GM21737 (cell line): ENCODE measurements around the gene STX4.
"Not testable (repeated sequence)": the region's sequence is repeated elsewhere in the genome, so short reads cannot be mapped to it uniquely, and the experiment has no call there.

Experiments
- ATAC-seq: cut with Tn5 transposase; IDR thresholded peaks from one replicate; pipeline ENCODE4 v1.9.1; 2021; ENCODE audit warnings: mild to moderate bottlenecking, moderate library complexity; ENCODE audit not compliant: unreplicated experiment

The STX4 gene

DNA sequence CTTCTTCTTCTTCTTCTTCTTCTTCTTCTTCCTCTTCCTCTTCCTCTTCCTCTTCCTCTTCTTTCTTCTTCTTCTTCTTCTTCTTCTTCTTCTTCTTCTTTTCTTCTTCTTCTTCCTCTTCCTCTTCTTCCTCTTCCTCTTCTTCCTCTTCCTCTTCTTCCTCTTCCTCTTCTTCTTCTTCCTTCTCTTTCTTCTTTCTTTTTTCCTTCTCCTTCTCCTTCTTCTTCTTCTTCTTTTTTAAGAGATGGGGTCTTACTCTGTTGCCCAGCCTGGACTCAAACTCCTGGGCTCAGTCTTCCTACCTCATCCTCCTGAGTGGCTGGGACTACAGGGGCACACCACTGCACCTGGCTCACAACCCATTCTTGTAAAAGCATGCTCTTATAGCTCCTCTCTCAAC, 20.1 kb upstream of the STX4 start:
- ATAC-seq = not testable (repeated sequence)

DNA sequence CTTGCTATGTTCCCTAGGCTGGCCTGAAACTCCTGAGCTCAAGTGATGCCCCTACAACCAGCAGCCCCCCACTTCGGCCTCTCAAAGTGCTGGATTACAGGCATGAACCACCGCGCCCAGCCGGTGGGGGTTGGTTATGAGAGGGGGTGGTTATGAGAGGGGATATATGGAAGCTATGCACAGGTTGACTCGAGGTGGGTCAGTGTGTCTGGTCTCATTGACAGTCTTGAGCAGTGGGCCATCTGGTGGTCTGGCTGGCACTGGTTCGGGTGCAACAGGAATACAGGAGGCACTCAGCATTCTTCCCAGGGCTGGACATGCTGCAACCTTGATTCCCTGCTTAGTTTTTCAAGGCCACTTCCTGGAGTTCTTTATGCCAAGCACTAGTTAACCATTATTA, 17.3 kb upstream of the STX4 start:
- no peak for ATAC-seq

DNA sequence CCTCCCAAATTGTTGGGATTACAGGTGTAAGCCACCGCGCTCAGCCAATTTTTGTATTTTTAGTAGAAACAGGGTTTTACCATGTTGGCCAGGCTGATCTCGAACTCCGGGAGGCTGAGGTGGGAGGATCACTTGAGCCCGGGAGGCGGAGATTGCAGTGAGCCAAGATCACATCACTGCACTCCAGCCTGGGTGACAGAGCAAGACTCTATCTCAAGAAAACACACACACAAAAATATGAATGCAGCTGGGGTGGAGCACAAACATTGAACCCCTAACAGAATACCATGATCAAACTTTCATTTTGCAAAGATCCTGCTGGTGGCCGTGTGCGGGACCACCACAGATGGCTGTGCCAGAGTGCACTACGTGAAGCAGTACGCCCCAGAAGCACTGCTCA, 15.6 kb upstream of the STX4 start:
- not testable (repeated sequence) for ATAC-seq

DNA sequence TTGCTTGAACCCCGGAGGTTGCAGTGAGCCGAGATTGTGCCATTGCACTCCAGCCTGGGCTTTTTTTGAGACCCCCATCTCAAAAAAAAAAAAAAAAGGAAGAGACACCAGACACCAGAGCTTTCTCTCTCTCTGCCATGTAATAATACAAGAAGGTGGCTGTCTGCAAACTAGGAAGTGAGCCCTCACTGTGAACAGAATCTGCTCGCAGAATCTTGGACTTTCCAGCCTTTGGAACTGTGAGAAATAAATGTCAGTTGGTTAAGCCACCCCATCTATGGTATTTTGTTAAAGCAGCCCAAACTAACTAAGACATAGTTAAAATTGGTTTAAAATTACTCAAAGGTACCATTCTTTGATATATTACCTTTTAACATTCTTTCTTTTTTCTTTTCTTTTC, 12.8 kb upstream of the STX4 start:
- no peak for ATAC-seq

DNA sequence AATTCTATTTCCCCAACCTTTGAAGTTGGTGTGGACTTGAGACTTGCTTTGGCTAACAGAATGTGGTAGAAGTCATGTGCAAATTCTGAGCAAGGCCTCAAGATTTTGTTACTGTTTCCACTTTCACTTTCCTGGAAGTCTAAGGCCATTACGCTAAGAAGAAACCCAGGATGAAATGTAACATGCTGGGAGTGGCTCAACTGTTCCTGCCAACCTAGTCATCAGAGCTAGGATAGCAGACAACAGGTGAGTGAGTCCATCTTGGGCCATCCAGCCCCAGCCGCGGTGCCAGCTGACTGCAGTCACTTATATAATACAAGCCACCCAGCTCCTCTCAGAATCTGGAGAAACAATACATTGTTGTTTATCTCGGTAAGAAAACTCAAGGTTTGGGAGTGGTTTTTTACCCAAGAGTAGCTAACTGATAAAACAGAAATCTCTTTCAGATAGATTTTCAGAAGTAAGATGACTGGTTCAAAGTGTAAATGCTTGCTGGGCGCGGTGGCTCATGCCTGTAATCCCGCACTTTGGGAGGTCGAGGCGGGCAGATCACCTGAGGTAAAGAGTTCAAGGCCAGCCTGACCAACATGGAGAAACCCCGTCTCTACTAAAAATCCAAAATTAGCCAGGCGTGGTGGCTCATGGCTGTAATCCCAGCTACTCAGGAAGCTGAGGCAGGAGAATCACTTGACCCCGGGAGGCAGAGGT, 10.7 kb upstream of the STX4 start:
- no peak for ATAC-seq

DNA sequence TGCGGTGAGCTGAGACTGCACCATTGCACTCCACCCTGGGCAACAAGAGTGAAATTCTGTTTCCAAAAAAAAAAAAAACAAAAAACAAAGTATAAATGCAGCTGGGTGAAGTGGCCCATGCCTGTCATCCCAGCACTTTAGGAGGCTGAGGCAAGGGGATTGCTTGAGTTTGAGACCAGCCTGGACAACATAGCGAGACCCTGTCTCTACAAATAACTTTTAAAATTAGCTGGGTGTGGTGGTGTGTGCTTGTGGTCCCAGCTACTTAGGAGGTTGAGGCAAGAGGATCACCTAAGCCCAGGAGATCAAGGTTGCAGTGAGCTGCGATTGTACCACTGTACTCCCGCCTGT, 10.1 kb upstream of the STX4 start:
- no peak for ATAC-seq

DNA sequence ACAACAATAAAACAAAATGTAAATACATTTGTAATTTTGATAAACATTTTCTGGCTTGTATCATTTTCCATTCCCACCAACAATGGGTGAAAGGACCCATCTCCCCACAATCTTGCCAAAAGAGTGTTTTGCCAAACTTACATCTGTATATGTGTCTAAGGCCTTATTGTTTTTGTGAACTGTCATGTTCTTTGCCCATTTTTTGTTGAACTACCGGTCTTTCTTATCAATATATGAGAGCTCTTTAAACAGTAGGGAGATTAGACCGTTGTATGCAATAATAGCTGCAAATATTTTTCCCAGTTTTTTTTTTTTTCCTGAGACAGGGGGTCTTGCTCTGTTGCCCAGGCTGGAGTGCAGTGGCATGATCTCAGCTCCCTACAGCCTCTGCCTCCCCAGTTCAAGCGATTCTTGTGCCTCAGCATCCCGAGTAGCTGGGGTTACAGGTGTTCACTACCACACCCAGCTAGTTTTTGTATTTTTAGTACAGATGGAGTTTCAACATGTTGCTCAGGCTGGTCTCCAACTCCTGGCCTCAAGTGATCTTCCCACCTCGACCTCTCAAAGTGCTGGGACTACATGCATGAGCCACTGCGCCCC, 9.6 kb upstream of the STX4 start:
- no peak for ATAC-seq

DNA sequence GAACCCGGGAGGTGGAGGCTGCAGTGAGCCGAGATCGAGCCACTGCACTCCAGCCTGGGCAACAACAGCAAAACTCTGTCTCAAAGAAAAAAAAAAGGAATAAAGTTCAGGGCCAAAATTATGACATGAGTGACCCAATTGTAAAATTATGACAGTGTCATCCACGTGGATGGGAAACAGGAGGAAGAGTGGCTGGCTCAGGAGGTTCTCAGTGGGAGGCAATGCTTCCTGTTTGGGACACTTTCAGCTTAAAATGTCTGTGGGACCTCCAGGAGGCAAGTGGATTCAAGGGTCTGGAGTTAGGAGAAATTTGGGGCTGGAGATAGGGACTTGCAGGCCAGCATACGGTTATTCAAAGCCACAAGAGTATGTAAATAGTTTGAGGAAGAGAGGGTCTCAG, 8.0 kb upstream of the STX4 start:
- no peak for ATAC-seq

DNA sequence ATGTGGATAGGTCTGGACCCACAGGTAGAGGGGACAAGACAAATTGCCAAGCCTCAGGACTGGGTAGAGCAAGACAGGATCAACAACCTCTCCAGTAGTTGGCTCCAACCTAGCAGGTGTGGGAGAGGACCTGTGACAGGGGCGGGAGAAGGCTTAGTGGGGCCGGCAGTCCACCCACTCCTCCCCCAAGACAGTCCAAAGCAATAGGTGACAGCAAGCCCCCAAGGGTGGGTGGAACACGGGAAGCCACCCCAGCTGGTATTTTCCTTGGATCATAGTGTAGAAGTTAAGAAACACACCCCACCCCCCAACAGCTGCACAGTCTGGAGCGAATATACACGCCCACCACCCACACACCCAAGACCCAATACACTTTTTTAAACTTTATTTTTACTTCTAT, 4.1 kb upstream of the STX4 start:
- ATAC-seq = no peak

DNA sequence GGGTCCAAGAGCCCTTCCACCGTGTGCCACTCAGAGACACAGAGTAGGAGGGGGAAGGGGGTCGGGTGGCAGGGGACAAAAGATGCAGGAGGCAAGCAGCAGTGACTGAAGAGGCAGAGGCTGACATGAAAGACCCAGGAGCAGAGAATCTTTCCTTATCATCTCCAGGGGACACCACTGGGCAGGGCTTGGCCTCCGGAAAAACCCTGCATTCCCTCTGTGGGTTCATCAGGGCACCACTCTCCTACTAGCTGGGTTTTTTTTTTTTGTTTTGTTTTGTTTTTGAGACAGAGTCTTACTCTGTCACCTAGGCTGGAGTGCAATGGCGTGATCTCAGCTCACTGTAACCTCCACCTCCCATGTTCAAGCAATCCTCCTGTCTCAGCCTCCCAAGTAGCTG, 2.1 kb upstream of the STX4 start:
- no peak for ATAC-seq

DNA sequence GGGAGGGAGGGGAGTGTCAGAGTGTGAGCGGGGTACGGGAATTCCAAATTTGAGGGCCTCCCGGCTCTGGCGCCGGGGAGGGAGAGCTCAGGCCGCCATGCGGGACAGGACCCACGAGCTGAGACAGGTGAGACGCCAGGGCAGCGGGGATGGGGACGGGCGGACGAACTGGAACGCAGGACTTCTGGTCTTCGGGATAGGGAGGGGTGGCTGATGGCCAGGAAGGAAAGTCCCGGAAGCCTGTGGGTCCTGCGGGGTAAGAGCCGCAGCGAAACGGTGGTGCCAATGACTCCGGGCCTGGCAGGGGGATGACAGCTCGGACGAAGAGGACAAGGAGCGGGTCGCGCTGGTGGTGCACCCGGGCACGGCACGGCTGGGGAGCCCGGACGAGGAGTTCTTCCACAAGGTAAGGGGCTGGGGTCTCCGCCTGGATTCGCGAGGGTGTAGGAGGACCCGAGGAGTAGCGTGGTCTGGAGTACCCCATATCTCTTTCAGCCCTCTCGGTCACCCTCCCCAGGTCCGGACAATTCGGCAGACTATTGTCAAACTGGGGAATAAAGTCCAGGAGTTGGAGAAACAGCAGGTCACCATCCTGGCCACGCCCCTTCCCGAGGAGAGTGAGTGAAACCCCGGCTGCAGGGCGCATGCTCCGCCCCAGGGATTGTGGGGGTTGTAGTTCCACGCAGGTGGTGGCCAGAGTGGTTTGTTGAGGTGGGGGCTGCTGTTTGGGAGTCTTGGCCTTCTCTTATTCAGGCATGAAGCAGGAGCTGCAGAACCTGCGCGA, 543 bp downstream of the STX4 start:
- peak; percentile 43 for ATAC-seq

DNA sequence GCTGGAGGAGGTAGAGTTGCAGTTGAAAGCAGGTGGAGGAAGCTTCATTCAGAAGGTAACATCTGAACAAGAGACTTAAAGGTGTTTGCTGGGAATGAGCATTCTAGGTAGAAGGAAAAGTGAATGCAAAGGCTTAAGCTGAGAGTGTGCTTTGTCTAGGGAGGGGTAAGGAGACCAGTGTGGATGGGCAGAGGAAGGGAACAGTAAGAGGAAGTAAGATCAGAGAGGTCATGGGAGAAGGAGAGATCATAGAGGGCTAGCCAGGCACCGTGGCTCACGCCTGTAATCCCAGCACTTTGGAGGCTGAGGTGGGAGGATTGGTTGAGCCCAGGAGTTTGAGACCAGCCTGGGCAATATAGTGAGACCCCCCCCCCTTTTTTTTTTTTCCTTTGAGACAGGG, 3.3 kb downstream of the STX4 start:
- ATAC-seq = no peak

DNA sequence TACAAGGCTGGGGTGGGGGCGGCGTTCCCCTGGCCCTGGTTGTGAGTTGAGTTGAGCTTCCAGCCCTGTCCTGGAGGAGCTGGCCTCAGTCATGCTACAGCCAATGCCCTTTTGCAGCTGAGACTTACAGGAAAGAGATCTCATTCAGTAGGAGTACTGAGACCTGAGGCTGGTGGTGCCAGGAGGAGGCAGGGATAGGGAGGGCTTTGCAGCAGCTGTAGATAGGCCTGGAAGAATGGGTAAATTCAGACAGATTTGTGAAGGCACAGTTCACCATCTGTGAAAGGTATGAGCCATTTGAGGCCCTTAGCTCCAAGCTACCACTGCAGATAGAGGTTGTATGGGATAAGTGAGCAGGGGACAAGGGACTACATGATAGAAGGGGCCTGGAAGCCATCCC, 5.6 kb downstream of the STX4 start:
- ATAC-seq = no peak

DNA sequence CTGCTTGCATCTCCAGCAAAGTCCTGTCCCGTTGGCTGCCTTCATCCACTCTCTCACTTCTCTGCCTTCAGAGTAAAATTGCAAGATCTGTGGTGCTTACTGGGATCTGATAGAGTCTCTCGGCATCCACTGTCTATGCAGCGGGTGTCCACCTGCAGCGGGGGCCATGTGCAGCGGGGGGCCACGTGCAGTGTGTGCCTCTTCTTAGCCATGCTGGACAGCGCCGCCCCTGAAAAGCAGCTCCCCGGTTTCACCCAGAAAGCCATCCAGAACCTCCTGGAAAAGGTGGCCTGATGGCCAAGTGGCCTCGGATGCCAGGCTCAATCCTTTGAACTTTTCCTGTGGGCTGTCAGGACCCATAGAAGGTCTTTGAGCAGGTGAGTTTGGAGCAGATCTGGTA, 9.5 kb downstream of the STX4 start:
- ATAC-seq = no peak

DNA sequence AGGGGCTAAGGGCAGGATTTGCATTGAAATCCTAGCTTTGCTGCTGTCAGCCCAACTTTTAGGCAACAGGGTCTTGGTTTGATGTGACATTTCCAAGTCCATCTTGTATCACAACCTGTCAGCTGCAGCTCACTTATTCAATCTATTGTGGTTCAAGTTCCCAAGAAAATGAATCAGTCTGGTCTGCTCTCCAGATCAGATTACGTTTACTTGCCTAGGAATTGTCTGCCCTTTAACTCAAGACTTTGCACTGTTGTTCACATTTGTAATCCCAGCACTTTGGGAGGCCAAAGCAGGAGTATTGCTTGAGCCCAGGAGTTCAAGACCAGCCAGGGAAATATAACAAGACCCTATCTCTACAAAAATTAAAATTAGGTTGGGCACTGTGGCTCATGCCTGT, 10.0 kb downstream of the STX4 start:
- ATAC-seq = no peak

DNA sequence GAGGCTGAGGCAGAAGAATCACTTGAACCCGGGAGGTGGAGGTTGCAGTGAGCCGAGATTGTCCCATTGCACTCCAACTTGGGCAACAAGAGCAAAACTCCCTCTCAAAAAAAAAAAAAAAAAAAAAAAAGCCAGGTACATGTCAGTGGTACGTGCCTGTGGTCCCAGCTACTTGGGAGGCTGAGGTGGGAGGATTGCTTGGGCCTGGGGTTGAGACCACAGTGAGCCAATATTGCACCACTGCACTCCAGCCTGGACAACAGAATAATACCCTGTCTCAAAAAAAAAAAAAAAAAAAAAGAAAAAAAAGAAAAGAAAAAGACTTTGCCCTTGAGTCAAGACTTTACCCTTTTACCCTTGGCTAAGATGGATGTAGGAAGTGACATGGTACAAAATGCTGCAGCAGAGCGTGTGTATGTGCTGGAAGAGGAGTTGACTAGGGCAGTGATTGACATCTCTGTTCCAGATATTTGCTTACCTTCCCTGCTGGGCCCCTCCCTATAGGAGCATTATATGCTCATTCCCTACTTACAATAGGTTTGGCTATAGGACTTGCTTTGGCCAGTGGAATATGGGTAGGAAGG, 10.6 kb downstream of the STX4 start:
- no peak for ATAC-seq

DNA sequence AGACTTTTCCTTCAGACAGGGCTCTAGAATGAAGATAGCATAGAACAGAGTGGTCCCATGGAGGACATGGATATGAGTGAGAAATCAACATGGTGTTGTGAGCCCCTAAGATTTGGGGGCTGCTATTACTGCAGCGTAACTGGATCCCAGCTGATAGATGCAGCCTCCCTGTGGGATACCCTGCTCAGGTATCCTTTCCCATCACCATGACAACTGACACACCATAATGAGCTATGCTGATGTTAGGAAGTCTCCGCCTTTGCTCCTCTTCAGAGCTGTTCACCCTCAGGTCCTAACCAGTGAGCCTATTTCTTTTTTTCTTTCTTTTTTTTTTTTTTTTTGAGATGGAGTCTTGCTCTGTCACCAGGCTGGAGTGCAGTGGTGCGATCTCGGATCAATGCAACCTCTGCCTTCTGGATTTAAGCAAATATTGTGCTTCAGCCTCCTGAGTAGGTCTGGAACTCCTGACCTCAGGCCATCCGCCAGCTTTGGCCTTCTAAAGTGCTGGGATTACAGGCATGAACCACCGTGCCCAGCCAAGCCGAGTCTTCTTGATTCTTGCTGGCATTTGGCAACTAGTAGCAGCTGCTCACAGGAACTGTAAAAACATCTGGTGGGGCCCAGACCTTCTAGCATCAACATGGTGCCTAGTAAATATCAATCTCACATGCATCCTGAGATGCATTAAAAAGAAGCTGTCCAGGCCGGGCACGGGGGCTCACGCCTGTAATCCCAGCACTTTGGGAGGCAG, 17.1 kb downstream of the STX4 start:
- no peak for ATAC-seq

DNA sequence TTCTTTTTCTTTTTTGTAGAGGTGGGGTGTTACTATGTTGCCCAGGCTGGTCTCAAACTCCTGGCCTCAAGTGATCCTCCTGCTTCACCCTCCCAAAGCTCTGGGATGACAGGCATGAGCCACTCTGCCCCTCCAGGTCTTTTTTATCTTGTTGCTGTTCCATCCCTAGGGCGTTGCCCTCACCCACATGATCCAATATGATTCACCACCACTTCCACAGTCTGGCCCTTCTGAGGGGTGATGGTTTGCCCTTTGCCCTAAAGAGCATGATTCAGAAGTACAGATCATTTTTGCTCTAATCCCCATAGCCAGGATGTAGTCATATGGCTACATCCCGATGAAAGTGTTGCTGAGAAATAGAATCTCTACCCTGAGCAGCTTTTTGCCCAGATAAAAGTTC, 18.8 kb downstream of the STX4 start:
- ATAC-seq = no peak

DNA sequence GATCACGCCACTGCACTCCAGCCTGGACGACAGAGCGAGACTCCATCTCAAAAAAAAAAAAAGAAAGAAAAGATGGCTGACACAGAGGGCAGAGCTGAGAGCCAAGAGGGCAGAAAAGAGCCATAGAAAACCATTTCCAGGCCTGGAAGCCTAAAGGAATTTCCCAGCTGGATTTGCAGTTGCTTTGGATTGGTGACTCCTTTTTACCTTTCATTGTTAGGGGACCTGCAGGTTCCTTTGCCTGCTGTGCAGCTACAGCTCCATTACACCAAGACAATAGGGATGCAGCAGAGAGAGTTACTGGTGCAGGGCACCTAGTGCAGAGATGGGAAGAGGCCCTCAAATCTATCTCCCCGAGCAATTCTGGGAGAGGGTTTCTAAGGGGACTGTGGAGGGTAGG, 22.3 kb downstream of the STX4 start:
- ATAC-seq = no peak

DNA sequence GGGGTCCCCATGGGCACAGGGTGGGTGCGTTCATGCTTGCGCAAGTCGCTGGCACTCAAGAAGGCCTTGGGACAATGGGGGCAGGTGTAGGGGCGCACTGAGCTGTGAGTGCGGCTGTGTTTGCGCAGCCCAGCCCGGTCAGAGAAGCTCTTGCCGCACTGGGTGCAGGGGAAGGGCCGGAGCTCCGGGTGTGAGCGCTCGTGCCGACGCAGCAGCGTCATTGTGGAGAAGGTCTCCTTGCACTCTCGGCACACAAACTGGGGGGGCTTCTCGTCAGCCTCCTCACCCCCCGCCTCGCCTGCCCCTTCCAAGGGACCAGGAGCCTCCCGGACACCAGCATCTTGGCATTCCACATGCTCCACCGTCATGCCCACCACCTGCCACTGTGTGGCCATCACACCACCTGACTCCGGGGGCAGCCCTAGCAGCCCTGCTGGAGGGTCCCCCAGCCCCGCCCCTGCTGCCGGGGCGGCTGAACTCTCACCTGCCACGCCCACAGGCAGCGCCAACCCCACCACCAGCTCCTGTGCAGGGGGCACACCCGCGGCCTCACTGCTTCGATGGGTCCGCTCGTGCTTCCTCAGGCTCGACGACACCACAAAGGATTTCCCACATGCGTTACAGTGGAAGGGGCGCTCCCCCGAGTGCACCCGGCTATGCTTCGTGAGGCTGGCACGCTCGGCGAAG, 27.9 kb downstream of the STX4 start:
- no peak for ATAC-seq
